H1 (cell line): Measurements from ENCODE around the gene GTF2H3. TPM values are rescaled to one million over a fixed set of nuclear protein-coding genes. Genes with fewer than 3 reads are reported as not detected.

Experiments
- CTCF ChIA-PET: fragments of 300-600 bp; sonication (Branson Sonifier 250); formaldehyde crosslinking; loops from one replicate; lab custom pipeline; 2021; ENCODE audit not compliant: partially characterized antibody; lab: Charles Lee
- POLR2A ChIA-PET: fragments of 300-600 bp; sonication (Branson Sonifier 250); formaldehyde crosslinking; loops from one replicate; lab custom pipeline; 2021; ENCODE audit warnings: inconsistent platforms; ENCODE audit not compliant: partially characterized antibody; lab: Charles Lee
- DNase-seq, 2 experiments: peaks; one replicate each; pipeline versions ENCODE4 v3.0.0 to v3.0.0-alpha.2; 2010 to 2022; ENCODE audit warnings: low spot score in 2 of 2, low read depth in 1 of 2, mixed read lengths in 1 of 2
- FAIRE-seq: peaks from 2 replicates; lab custom pipeline; 2011; peaks lifted over from hg19 to GRCh38; lab: Jason Lieb, UNC
- H2AFZ ChIP-seq: 2 replicates; pipeline ENCODE4 v1.8.1; 2012; ENCODE audit warnings: low read length, inconsistent platforms
- H2AK5ac ChIP-seq: 2 replicates; pipeline ENCODE4 v1.6.1; 2013; ENCODE audit warnings: low read depth, low read length
- H2BK120ac ChIP-seq: replicated peaks from 2 replicates; pipeline ENCODE3; 2013; ENCODE audit warnings: low read depth, low read length, inconsistent platforms
- H2BK12ac ChIP-seq: 2 replicates; pipeline ENCODE4 v1.6.1; 2013; ENCODE audit warnings: low read depth, low read length
- H2BK15ac ChIP-seq: 2 replicates; pipeline ENCODE4 v1.6.1; 2013; ENCODE audit warnings: low read length
- H2BK20ac ChIP-seq: 2 replicates; pipeline ENCODE4 v1.6.1; 2013; ENCODE audit warnings: low read length
- H2BK5ac ChIP-seq: 2 replicates; pipeline ENCODE4 v1.6.1; 2013; ENCODE audit warnings: low read depth, low read length
- H3K14ac ChIP-seq: 2 replicates; pipeline ENCODE4 v1.6.1; 2013; ENCODE audit warnings: inconsistent platforms; ENCODE audit not compliant: insufficient read length
- H3K18ac ChIP-seq: 2 replicates; pipeline ENCODE4 v1.6.1; 2013; ENCODE audit warnings: low read length; ENCODE audit errors: extremely low read depth
- H3K23ac ChIP-seq: 2 replicates; pipeline ENCODE4 v1.6.1; 2013; ENCODE audit warnings: inconsistent platforms; ENCODE audit not compliant: insufficient read length
- H3K23me2 ChIP-seq: 2 replicates; pipeline ENCODE4 v1.6.1; 2013; ENCODE audit warnings: low read depth, low read length
- H3K27ac ChIP-seq: 2 replicates; pipeline ENCODE4 v1.6.1; 2011; ENCODE audit warnings: low read depth, low read length, inconsistent platforms
- H3K27me3 ChIP-seq, 4 experiments: replicated peaks in 1 of 4; 1 replicate in 1 of 4; 2 replicates in 3 of 4; pipeline versions ENCODE4 v1.6.1 to v1.8.1; 2011 to 2013; ENCODE audit warnings: low read length in 3 of 4, mild to moderate bottlenecking in 3 of 4, inconsistent platforms in 2 of 4, mixed read lengths in 2 of 4, moderate library complexity in 1 of 4; ENCODE audit not compliant: control insufficient read depth in 3 of 4, insufficient read depth in 3 of 4; ENCODE audit errors: extremely low read depth in 1 of 4
- H3K36me3 ChIP-seq, 4 experiments: 2 replicates each; pipeline versions ENCODE4 v1.6.1 to v1.8.1; 2011 to 2013; ENCODE audit warnings: mild to moderate bottlenecking in 4 of 4, low read length in 3 of 4, moderate library complexity in 2 of 4, control low read depth in 1 of 4, inconsistent platforms in 1 of 4; ENCODE audit not compliant: insufficient read depth in 4 of 4, control insufficient read depth in 2 of 4
- H3K4ac ChIP-seq: replicated peaks from 2 replicates; pipeline ENCODE3; 2013; ENCODE audit warnings: low read length, low read depth, mixed read lengths, inconsistent platforms; ENCODE audit not compliant: insufficient read length
- H3K4me1 ChIP-seq, 4 experiments: replicated peaks in 1 of 4; 1 replicate in 1 of 4; 2 replicates in 3 of 4; pipeline versions ENCODE4 v1.6.1 to v1.8.1; 2011 to 2013; ENCODE audit warnings: low read length in 3 of 4, inconsistent platforms in 2 of 4, mixed read lengths in 1 of 4; ENCODE audit not compliant: insufficient read depth in 4 of 4, control insufficient read depth in 3 of 4
- H3K4me2 ChIP-seq, 2 experiments: 2 replicates each; pipeline versions ENCODE4 v1.6.1 to v1.8.1; 2011 to 2013; ENCODE audit warnings: low read depth in 2 of 2, low read length in 2 of 2, control low read depth in 1 of 2, inconsistent platforms in 1 of 2, mild to moderate bottlenecking in 1 of 2; ENCODE audit not compliant: insufficient read depth in 1 of 2
- H3K4me3 ChIP-seq, 4 experiments: fragments of 200-600, 300-600 bp in 1 of 4; sonication (generic), shearing (Covaris generic), sonication (Bioruptor Twin) in 1 of 4; 2 replicates each; pipeline versions ENCODE4 v1.5.1 to v1.8.1; 2011 to 2016; ENCODE audit warnings: low read length in 4 of 4, low read depth in 3 of 4, control low read depth in 2 of 4, inconsistent platforms in 2 of 4, mild to moderate bottlenecking in 2 of 4, mixed read lengths in 1 of 4, moderate library complexity in 1 of 4; ENCODE audit not compliant: insufficient read depth in 2 of 4; ENCODE audit errors: extremely low read depth in 1 of 4
- H3K56ac ChIP-seq: replicated peaks from 2 replicates; pipeline ENCODE3; 2013; ENCODE audit warnings: low read depth, mild to moderate bottlenecking, mixed read lengths, low read length, inconsistent platforms; ENCODE audit not compliant: insufficient read length
- H3K79me1 ChIP-seq: 2 replicates; pipeline ENCODE4 v1.6.1; 2013; ENCODE audit warnings: low read depth, low read length, control low read depth
- H3K79me2 ChIP-seq, 2 experiments: 2 replicates each; pipeline versions ENCODE4 v1.6.1 to v1.8.1; 2012 to 2013; ENCODE audit warnings: low read length in 2 of 2, mild to moderate bottlenecking in 2 of 2, inconsistent platforms in 1 of 2; ENCODE audit not compliant: insufficient read depth in 2 of 2, control insufficient read depth in 1 of 2
- H3K9ac ChIP-seq, 4 experiments: replicated peaks in 1 of 4; 1 replicate in 1 of 4; 2 replicates in 3 of 4; pipeline versions ENCODE4 v1.6.1 to v1.8.1; 2011 to 2013; ENCODE audit warnings: low read depth in 3 of 4, low read length in 3 of 4, control low read depth in 2 of 4, mild to moderate bottlenecking in 2 of 4, moderate library complexity in 2 of 4, inconsistent platforms in 1 of 4; ENCODE audit errors: extremely low read depth in 1 of 4
- H3K9me3 ChIP-seq, 2 experiments: 2 replicates each; pipeline versions ENCODE4 v1.6.1 to v1.8.1; 2012 to 2013; ENCODE audit warnings: mild to moderate bottlenecking in 2 of 2, moderate library complexity in 2 of 2, control low read depth in 1 of 2, inconsistent platforms in 1 of 2, low read depth in 1 of 2, low read length in 1 of 2, mixed read lengths in 1 of 2; ENCODE audit not compliant: insufficient read depth in 2 of 2
- H4K20me1 ChIP-seq, 2 experiments: replicated peaks in 1 of 2; 2 replicates each; pipeline versions ENCODE3 to v1.8.1; 2011 to 2013; ENCODE audit warnings: inconsistent platforms in 2 of 2, low read length in 2 of 2, mild to moderate bottlenecking in 1 of 2; ENCODE audit not compliant: insufficient read depth in 2 of 2, control insufficient read depth in 1 of 2
- H4K5ac ChIP-seq: 2 replicates; pipeline ENCODE4 v1.6.1; 2013; ENCODE audit warnings: low read length, low read depth, mixed read lengths, inconsistent platforms; ENCODE audit not compliant: insufficient read length
- H4K8ac ChIP-seq: 2 replicates; pipeline ENCODE4 v1.8.0; 2013; ENCODE audit warnings: mild to moderate bottlenecking, moderate library complexity, low read length, inconsistent platforms; ENCODE audit not compliant: insufficient read depth; ENCODE audit errors: extremely low read depth
- H4K91ac ChIP-seq: replicated peaks from 2 replicates; pipeline ENCODE3; 2013; ENCODE audit warnings: low read length, mixed read lengths, inconsistent platforms; ENCODE audit not compliant: insufficient read length
- E2F6 ChIP-seq: IDR thresholded peaks from 2 replicates; pipeline ENCODE4 v1.6.1; 2012; ENCODE audit warnings: inconsistent platforms
- EZH2 ChIP-seq: fragments of 200-600 bp; sonication (generic); IDR thresholded peaks from 2 replicates; pipeline ENCODE4 v1.7.1; 2012; ENCODE audit warnings: low read depth, mild to moderate bottlenecking, moderate library complexity, low read length, inconsistent platforms; ENCODE audit not compliant: severe bottlenecking
- HDAC2 ChIP-seq, 2 experiments: fragments of 300-600 bp in 1 of 2; sonication (generic) in 1 of 2; IDR thresholded peaks; 2 replicates each; pipeline ENCODE4 v1.6.1; 2011 to 2012; ENCODE audit warnings: low read depth in 2 of 2, low read length in 2 of 2, mild to moderate bottlenecking in 2 of 2, moderate library complexity in 2 of 2, borderline replicate concordance in 1 of 2, inconsistent platforms in 1 of 2
- JUN ChIP-seq: IDR thresholded peaks from 2 replicates; pipeline ENCODE4 v1.6.1; 2011; ENCODE audit warnings: low read depth, mild to moderate bottlenecking, improper control_type of control experiment, low read length
- KDM1A ChIP-seq: fragments of 200-600, 300-600 bp; sonication (generic); IDR thresholded peaks from 2 replicates; pipeline ENCODE4 v1.7.1; 2016; ENCODE audit warnings: mild to moderate bottlenecking, low read length, borderline replicate concordance
- KDM5A ChIP-seq: fragments of 200-600 bp; IDR thresholded peaks from 2 replicates; pipeline ENCODE4 v1.7.1; 2012; ENCODE audit warnings: mild to moderate bottlenecking, low read length, inconsistent platforms, mixed read lengths
- MAFK ChIP-seq: IDR thresholded peaks from 2 replicates; pipeline ENCODE4 v1.6.1; 2012; ENCODE audit warnings: low read depth, mild to moderate bottlenecking, improper control_type of control experiment, low read length
- POLR2AphosphoS5 ChIP-seq: IDR thresholded peaks from 2 replicates; pipeline ENCODE4 v1.6.1; 2011; ENCODE audit warnings: low read depth, low read length
- SUZ12 ChIP-seq: fragments of 200-600 bp; sonication (generic); IDR thresholded peaks from 2 replicates; pipeline ENCODE4 v1.6.1; 2012; ENCODE audit warnings: mild to moderate bottlenecking, inconsistent platforms, low read length, moderate library complexity, mixed read lengths
- TAF1 ChIP-seq: IDR thresholded peaks from 2 replicates; pipeline ENCODE4 v1.6.1; 2011; ENCODE audit warnings: mild to moderate bottlenecking, low read depth, low read length
- YY1 ChIP-seq: IDR thresholded peaks from 2 replicates; pipeline ENCODE4 v1.6.1; 2011; ENCODE audit warnings: low read depth, mild to moderate bottlenecking, low read length
- WGBS, 2 experiments: shearing (Covaris generic) in 1 of 2; methylation state at CpG; one replicate each; pipeline versions ENCODE4 v1.1.6 to v1.1.7; 2013 to 2015; ENCODE audit warnings: low lambda C conversion rate in 2 of 2, mixed read lengths in 2 of 2, inconsistent platforms in 1 of 2, low coverage in 1 of 2, missing lambda C conversion rate in 1 of 2; ENCODE audit not compliant: insufficient replicate concordance in 2 of 2, insufficient coverage in 1 of 2, insufficient read length in 1 of 2; ENCODE audit errors: extremely low coverage in 1 of 2, missing lambda C conversion rate in 1 of 2; 5-methylcytosine and 5-hydroxymethylcytosine counted together
- polyA plus RNA-seq, 7 experiments: library from polyadenylated mRNA; depleted of rRNA in 3 of 7; stranded (reverse) in 5 of 7; unstranded in 2 of 7; fragments of >200 nt in 5 of 7; fragments of 200-250 nt in 2 of 7; gene quantifications; 1 replicate in 5 of 7; 2 replicates in 1 of 7; 4 replicates in 1 of 7; pipeline versions ENCODE4 v1.2.1 to v1.2.3, GENCODE V29; 2011 to 2013; ENCODE audit warnings: missing spikeins in 2 of 7, mixed read lengths in 2 of 7
- total RNA-seq: library from RNA; stranded (reverse); fragmentation: NEBNext Ultra II Directional; extraction: Animal tissue kit (Norgen Biotek cat#: 25700); gene quantifications from 2 replicates; pipeline ENCODE4 v1.2.1, GENCODE V29; 2021

Gene GTF2H3
- total and polyA plus RNA-seq, 2 of the 8 experiments (the other 6 are each of a cell fraction or from before 2014, with no cell fraction given) = 21.0 to 32.1 TPM

- no peak for DNase-seq
- CTCF ChIA-PET = no interaction called here
These were observed 63.0 kb downstream of the GTF2H3 start for GRCh38 chr12:123696646-123697045.

More at GRCh38 chr12:123696646-123697045, 63.0 kb downstream of the GTF2H3 start:
- Histone ChIP-seq H2BK12ac (no peak overlapping the region), H3K23ac (no peak overlapping the region), H3K27me3 (no peaks in the 10 kb centered on the region), H2BK15ac (no peak overlapping the region), H3K4me3 (no peak overlapping the region), H3K4me1 (no peaks in the 10 kb centered on the region), H3K79me2 (no peaks in the 10 kb centered on the region), H3K79me1 (no peaks in the 10 kb centered on the region), H3K27ac (no peak overlapping the region), H3K9ac (no peak overlapping the region), H2BK120ac (no peak overlapping the region), H3K9me3 (no peaks in the 10 kb centered on the region), H4K91ac (no peak overlapping the region), H4K8ac (no peak overlapping the region), H3K18ac (no peak overlapping the region), H4K5ac (no peak overlapping the region), H3K36me3 (no peaks in the 10 kb centered on the region; a peak in 2 of 8 replicates), H3K4ac (no peak overlapping the region), H2AFZ (no peak overlapping the region), H4K20me1 (no peaks in the 10 kb centered on the region), H3K14ac (no peak overlapping the region), H2AK5ac (no peak overlapping the region), H3K4me2 (no peak overlapping the region), H3K56ac (no peak overlapping the region), H2BK20ac (no peak overlapping the region), H3K23me2 (no peaks in the 10 kb centered on the region), H2BK5ac (no peak overlapping the region)
- POLR2A ChIA-PET = interaction anchor here (0.8 to 1.3 kb wide), 3 partner anchors 15 to 26 kb away, joined by 3 read pairs; partner anchors contain the start of gene TCTN2
- no peak for FAIRE-seq
- TF ChIP-seq KDM5A (no peak), JUN (no peak), KDM1A (no peak), EZH2 (no peak), SUZ12 (no peak), MAFK (no peak), POLR2AphosphoS5 (no peak), YY1 (no peak), TAF1 (no peak), E2F6 (no peak), HDAC2 (IDR thresholded peaks at IDR 0.05; ENCODE audit: borderline replicate concordance in 1 of 2, low read depth in 2 of 2, low read length in 2 of 2) (no peak)
- WGBS, 2 experiments = 86% methylated on average over 4 of the region's 4 CpGs; no CpG with 5 or more reads in 1 of the 2 experiments
